Adipocyte (in vitro differentiated cells): ENCODE results near the gene ENO3.
"Not testable (repeated sequence)": the region's sequence is repeated elsewhere in the genome, so short reads cannot be mapped to it uniquely, and the experiment has no call there.

Experiments used
- DNase-seq: peaks from one replicate; pipeline ENCODE4 v3.0.0-alpha.2; 2015; ENCODE audit warnings: low read depth
- H3K27me3 ChIP-seq: replicated peaks from 2 replicates; pipeline ENCODE4 v1.7.0; 2013; ENCODE audit warnings: mild to moderate bottlenecking, low read length, moderate library complexity; ENCODE audit not compliant: control insufficient read depth, insufficient read depth
- H3K36me3 ChIP-seq: 2 replicates; pipeline ENCODE4 v1.7.0; 2013; ENCODE audit warnings: low read length, mild to moderate bottlenecking, moderate library complexity; ENCODE audit not compliant: control insufficient read depth, insufficient read depth, severe bottlenecking
- H3K4me1 ChIP-seq: 2 replicates; pipeline ENCODE4 v1.7.0; 2013; ENCODE audit warnings: mild to moderate bottlenecking, low read length, moderate library complexity; ENCODE audit not compliant: control insufficient read depth, insufficient read depth
- H3K4me3 ChIP-seq: 2 replicates; pipeline ENCODE4 v1.7.0; 2013; ENCODE audit warnings: mild to moderate bottlenecking, low read length, moderate library complexity
- H3K9ac ChIP-seq: 2 replicates; pipeline ENCODE4 v1.7.0; 2013; ENCODE audit warnings: mild to moderate bottlenecking, low read length, moderate library complexity
- H3K9me3 ChIP-seq: 2 replicates; pipeline ENCODE4 v1.7.0; 2013; ENCODE audit warnings: mild to moderate bottlenecking, low read length, moderate library complexity; ENCODE audit not compliant: control insufficient read depth

ENO3 gene

DNA sequence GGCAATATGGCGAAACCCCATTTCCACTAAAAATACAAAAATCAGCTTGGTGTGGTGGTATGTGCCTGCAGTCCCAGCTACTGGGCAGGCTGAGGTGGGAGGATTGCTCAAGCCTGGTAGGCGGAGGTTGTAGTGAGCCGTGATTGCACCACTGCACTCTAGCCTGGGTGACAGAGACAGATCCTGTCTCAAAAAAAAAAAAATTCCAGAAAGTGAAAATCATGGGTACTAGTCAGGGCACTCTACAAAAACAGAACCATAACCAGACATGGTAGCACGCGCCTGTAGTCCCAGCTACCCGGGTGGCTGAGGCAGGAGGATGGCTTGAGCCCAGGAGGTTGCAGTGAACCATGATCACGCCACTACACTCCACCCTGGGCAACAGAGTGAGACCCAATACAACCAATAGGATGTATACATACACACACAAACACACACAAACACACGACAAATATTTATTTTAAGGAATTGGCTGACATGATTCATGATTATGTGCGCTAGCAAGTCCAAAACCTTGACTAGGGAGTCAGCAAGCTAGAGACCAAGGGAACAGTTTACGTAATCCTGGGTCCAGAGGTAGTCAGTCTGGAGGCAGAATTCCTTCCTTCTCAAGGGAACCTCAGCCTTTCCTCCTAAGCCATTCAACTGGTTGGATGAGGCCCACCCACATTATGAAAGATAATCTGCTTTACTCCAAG lies 30.4 kb upstream of the ENO3 start:
- Histone ChIP-seq H3K9me3 (no peaks in the 10 kb centered on the region), H3K9ac (peak overlapping the region; percentile 30), H3K4me1 (peaks cover 20% of the 10 kb centered on the region), H3K27me3 (no peaks in the 10 kb centered on the region), H3K4me3 (peak overlapping the region; percentile 62), H3K36me3 (no peaks in the 10 kb centered on the region)
- DNase-seq = peak; percentile 62

DNA sequence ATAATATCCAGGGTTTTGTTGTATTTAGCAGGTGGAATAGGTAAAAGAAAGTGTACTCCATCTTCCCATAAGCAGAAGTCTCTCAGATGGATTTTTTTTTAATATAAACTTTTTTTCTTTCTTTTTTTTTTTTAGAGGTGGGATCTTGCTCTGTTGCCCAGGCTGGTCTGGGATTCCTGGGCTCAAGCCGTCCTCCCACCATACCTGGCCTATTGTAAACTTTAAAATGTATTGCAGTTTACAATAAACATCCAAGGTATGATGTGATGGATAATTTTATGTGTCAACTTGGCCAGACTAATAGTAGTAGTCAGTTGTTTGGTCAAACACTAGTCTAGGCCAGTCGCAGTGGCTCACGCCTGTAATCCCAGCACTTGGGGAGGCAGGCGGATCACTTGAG lies 29.6 kb upstream of the ENO3 start:
- no peaks in the 10 kb centered on the region for H3K27me3 ChIP-seq
- no peaks in the 10 kb centered on the region for H3K36me3 ChIP-seq
- no peak overlapping the region for H3K9ac ChIP-seq
- no peak overlapping the region for H3K4me3 ChIP-seq
- no peaks in the 10 kb centered on the region for H3K9me3 ChIP-seq
- DNase-seq = no peak
- H3K4me1 ChIP-seq = peaks cover 20% of the 10 kb centered on the region

DNA sequence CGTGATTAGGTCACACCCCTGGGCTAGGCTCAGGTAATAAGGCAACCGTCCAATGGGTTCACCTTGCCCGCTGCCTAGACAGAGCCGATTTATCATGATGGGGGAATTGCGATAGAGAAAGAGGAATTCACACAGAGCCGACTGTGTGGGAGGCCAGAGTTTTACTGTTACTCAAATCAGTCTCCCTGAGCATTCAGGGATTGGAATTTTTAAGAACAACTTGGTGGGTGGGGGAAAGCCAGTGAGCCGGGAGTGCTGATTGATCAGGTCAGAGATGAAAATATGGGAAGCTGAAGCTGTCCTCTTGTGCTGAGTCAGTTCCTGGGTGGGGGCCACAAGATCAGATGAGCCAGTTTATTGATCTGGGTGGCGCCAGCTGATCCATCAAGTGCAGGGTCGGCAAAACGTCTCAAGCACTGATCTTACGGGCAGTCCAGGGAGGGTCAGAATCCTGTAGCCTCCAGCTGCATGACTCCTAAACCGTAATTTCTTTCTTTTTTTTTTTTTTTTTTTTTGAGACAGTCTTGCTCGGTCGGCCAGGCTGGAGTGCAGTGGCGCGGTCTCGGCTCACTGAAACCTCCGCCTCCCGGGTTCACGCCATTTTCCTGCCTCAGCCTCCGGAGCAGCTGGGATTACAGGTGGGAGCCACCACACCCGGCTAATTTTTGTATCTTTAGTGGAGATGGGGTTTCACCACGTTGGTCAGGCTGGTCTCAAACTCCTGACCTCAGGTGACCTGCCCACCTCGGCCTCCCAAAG lies 24.2 kb upstream of the ENO3 start:
- not testable (repeated sequence) for H3K27me3 ChIP-seq, H3K9me3 ChIP-seq, H3K36me3 ChIP-seq, H3K9ac ChIP-seq, DNase-seq, H3K4me1 ChIP-seq, H3K4me3 ChIP-seq

DNA sequence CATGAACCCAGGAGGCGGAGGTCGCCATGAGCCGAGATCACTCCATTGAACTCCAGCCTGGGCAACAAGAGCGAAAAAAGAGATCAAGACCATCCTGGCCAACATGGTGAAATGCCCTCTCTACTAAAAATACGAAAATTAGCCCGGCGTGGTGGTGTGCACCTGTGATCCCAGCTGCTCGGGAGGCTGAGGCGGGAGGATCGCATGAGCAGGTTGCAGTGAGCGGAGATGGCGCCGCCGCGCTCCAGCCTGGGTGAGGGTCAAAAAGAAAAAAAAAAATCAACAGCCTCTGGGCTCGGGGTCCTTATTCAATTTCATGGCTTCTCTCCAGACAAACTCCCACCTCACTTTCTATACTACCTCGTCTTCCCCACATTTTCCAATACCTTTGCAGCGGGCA lies 22.0 kb upstream of the ENO3 start:
- H3K36me3 ChIP-seq = no peaks in the 10 kb centered on the region
- H3K4me1 ChIP-seq = peaks cover under 1% of the 10 kb centered on the region
- H3K9ac ChIP-seq = no peak overlapping the region
- DNase-seq = no peak
- no peaks in the 10 kb centered on the region for H3K27me3 ChIP-seq
- no peaks in the 10 kb centered on the region for H3K9me3 ChIP-seq
- H3K4me3 ChIP-seq = no peak overlapping the region

DNA sequence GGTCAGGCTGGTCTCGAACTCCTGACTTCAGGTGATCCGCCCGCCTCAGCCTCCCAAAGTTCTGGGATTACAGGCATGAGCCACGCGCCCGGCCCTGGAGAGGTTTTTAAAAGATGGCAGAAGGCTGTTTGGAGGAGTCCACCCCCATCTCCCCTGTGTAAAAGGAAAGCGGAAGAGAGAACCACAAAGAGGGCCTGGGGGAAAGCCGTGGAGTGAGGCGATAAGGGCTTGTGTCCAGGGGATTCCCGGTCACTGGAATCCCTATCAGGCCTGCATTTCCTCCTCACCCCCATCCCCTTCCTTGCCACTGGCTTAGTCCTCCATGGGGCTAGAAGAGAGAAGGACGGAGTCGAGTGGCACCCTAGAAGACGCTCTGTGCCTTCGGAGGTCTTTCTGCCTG lies 19.0 kb upstream of the ENO3 start, which contains the start of gene GP1BA:
Gene GP1BA, plus strand, starts transcription at position 315 of the 400 bp plus-strand sequence. CDS start 328 bp downstream, outside the sequence.
- H3K27me3 ChIP-seq = no peaks in the 10 kb centered on the region
- peaks cover 13% of the 10 kb centered on the region for H3K36me3 ChIP-seq
- no peaks in the 10 kb centered on the region for H3K9me3 ChIP-seq
- H3K9ac ChIP-seq = no peak within 1 kb of the TSS
- peaks cover 8% of the 10 kb centered on the region for H3K4me1 ChIP-seq
- no peak within 1 kb of the TSS for H3K4me3 ChIP-seq
- no peak for DNase-seq

DNA sequence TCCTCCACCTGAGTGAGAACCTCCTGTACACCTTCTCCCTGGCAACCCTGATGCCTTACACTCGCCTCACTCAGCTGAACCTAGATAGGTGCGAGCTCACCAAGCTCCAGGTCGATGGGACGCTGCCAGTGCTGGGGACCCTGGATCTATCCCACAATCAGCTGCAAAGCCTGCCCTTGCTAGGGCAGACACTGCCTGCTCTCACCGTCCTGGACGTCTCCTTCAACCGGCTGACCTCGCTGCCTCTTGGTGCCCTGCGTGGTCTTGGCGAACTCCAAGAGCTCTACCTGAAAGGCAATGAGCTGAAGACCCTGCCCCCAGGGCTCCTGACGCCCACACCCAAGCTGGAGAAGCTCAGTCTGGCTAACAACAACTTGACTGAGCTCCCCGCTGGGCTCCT lies 18.2 kb upstream of the ENO3 start:
- peaks cover 21% of the 10 kb centered on the region for H3K36me3 ChIP-seq
- H3K4me3 ChIP-seq = no peak overlapping the region
- H3K9me3 ChIP-seq = no peaks in the 10 kb centered on the region
- no peaks in the 10 kb centered on the region for H3K27me3 ChIP-seq
- peaks cover 8% of the 10 kb centered on the region for H3K4me1 ChIP-seq
- no peak for DNase-seq
- H3K9ac ChIP-seq = no peak overlapping the region

DNA sequence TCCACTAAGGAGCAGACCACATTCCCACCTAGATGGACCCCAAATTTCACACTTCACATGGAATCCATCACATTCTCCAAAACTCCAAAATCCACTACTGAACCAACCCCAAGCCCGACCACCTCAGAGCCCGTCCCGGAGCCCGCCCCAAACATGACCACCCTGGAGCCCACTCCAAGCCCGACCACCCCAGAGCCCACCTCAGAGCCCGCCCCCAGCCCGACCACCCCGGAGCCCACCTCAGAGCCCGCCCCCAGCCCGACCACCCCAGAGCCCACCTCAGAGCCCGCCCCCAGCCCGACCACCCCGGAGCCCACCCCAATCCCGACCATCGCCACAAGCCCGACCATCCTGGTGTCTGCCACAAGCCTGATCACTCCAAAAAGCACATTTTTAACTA lies 17.3 kb upstream of the ENO3 start:
- no peaks in the 10 kb centered on the region for H3K27me3 ChIP-seq
- H3K4me1 ChIP-seq = peaks cover 16% of the 10 kb centered on the region
- no peak overlapping the region for H3K4me3 ChIP-seq
- H3K9me3 ChIP-seq = no peaks in the 10 kb centered on the region
- H3K36me3 ChIP-seq = peaks cover 28% of the 10 kb centered on the region
- H3K9ac ChIP-seq = peak overlapping the region; percentile 57
- DNase-seq = no peak

DNA sequence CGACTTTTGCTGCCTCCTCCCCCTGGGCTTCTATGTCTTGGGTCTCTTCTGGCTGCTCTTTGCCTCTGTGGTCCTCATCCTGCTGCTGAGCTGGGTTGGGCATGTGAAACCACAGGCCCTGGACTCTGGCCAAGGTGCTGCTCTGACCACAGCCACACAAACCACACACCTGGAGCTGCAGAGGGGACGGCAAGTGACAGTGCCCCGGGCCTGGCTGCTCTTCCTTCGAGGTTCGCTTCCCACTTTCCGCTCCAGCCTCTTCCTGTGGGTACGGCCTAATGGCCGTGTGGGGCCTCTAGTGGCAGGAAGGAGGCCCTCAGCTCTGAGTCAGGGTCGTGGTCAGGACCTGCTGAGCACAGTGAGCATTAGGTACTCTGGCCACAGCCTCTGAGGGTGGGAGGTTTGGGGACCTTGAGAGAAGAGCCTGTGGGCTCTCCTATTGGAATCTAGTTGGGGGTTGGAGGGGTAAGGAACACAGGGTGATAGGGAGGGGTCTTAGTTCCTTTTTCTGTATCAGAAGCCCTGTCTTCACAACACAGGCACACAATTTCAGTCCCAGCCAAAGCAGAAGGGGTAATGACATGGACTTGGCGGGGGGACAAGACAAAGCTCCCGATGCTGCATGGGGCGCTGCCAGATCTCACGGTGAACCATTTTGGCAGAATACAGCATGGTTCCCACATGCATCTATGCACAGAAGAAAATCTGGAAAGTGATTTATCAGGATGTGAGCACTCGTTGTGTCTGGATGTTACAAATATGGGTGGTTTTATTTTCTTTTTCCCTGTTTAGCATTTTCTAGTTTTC lies 16.5 kb upstream of the ENO3 start:
- H3K36me3 ChIP-seq = peaks cover 28% of the 10 kb centered on the region
- H3K4me3 ChIP-seq = no peak overlapping the region
- peak overlapping the region; percentile 57 for H3K9ac ChIP-seq
- H3K27me3 ChIP-seq = no peaks in the 10 kb centered on the region
- DNase-seq = peak; percentile 4
- H3K9me3 ChIP-seq = no peaks in the 10 kb centered on the region
- peaks cover 22% of the 10 kb centered on the region for H3K4me1 ChIP-seq

DNA sequence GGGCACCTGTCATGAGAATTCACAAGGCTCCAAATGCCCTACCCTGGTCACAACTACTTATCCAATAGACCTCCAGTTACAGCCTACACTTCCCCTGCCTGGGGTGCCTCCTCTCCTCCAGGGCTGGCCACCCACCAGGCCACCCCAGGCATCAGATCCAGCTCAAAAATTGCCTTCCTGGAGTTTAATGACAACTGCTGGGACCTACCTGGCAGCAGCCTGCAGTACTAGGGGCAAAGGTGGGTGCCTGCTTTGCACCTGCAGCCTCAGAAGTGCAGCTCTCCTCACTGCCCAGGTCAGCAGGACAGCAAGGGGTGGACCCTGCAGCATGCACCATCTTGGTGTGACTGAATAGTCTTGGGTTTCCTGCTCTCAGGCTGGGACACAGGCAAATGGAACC lies 15.3 kb upstream of the ENO3 start:
- DNase-seq = no peak
- H3K4me3 ChIP-seq = no peak overlapping the region
- H3K9me3 ChIP-seq = no peaks in the 10 kb centered on the region
- no peaks in the 10 kb centered on the region for H3K27me3 ChIP-seq
- H3K9ac ChIP-seq = no peak overlapping the region
- peaks cover 28% of the 10 kb centered on the region for H3K36me3 ChIP-seq
- H3K4me1 ChIP-seq = peaks cover 22% of the 10 kb centered on the region

DNA sequence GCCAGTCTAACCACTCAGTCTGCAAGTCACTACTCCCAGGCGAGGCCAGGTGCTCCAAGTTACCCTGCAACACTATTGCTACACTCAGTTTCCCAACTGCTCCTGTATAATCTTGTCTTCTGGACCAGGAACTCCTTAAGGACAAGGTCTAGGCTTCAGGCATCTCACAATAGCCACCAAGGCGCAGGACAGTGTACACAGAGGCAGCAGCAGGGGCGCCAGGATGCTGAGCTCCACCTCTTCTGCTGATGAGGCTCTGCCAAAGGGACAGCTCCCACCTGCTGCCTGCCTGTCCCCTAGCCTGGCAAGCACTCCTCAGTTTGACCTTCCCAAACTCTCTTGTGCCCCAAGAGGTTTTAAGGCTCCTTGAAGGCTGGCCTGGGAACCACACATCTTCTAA lies 14.5 kb upstream of the ENO3 start:
- no peaks in the 10 kb centered on the region for H3K9me3 ChIP-seq
- peaks cover 28% of the 10 kb centered on the region for H3K4me1 ChIP-seq
- peaks cover 28% of the 10 kb centered on the region for H3K36me3 ChIP-seq
- no peak for DNase-seq
- H3K9ac ChIP-seq = no peak overlapping the region
- H3K4me3 ChIP-seq = no peak overlapping the region
- no peaks in the 10 kb centered on the region for H3K27me3 ChIP-seq

DNA sequence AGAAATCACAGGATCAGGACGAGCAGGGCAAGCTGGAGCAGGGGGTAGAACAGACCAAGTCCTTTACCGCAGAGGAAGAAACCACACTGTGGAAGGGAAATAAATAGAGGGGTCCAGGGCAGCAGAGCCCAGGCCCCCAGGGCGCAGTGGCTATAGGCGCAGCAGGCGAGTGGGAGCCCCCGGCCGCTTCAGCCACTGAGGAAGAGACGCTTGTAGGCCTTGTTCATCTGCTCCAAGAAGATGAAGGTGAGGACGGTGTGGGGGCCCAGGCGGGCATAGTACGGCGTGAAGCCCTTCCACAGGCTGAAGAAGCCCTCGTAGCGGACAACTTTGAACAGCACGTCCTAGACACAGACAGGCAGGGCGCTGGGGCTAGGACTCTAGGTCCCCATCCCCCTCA lies 13.4 kb upstream of the ENO3 start:
- H3K9me3 ChIP-seq = no peaks in the 10 kb centered on the region
- H3K9ac ChIP-seq = no peak overlapping the region
- no peaks in the 10 kb centered on the region for H3K27me3 ChIP-seq
- DNase-seq = no peak
- peaks cover 30% of the 10 kb centered on the region for H3K36me3 ChIP-seq
- H3K4me1 ChIP-seq = peaks cover 34% of the 10 kb centered on the region
- H3K4me3 ChIP-seq = no peak overlapping the region
